HEK293 (cell line): ENCODE results near the gene SCRN1.

Experiments
- CTCF ChIA-PET: fragments of 350-600 bp; formaldehyde crosslinking; extraction: SDS; loops from one replicate; lab custom pipeline; 2021; ENCODE audit warnings: antibody characterized with exemption; lab: Yijun Ruan, JAX
- POLR2A ChIA-PET: fragments of 300-600 bp; formaldehyde crosslinking; extraction: SDS; loops from one replicate; lab custom pipeline; 2020; ENCODE audit warnings: antibody characterized with exemption, inconsistent platforms; lab: Yijun Ruan, JAX
- H3K27ac ChIP-seq: fragments of 200-500 bp; sonication (Bioruptor generic); 2 replicates; pipeline ENCODE4 v1.5.1; 2014; ENCODE audit warnings: low read depth, low read length, control low read depth, inconsistent platforms; ENCODE audit errors: extremely low read depth
- H3K36me3 ChIP-seq, 2 experiments: fragments of 200-500 bp in 1 of 2; sonication (Bioruptor generic) in 1 of 2; 1 replicate in 1 of 2; 2 replicates in 1 of 2; pipeline ENCODE4 v1.5.1; 2014 to 2017; ENCODE audit warnings: inconsistent platforms in 2 of 2, low read length in 2 of 2; ENCODE audit not compliant: control insufficient read depth in 2 of 2, insufficient read depth in 1 of 2
- H3K4me1 ChIP-seq: fragments of 200-500 bp; sonication (Bioruptor generic); 2 replicates; pipeline ENCODE4 v1.5.1; 2014; ENCODE audit warnings: mild to moderate bottlenecking, low read length, inconsistent platforms; ENCODE audit not compliant: control insufficient read depth, insufficient read depth
- H3K4me3 ChIP-seq: 2 replicates; pipeline ENCODE4 v1.5.1; 2011; ENCODE audit warnings: low read depth, mild to moderate bottlenecking, control low read depth, low read length, moderate library complexity
- H3K9me3 ChIP-seq: fragments of 200-500 bp; sonication (Bioruptor generic); 2 replicates; pipeline ENCODE4 v1.5.1; 2014; ENCODE audit warnings: low read depth, low read length, inconsistent platforms; ENCODE audit not compliant: control insufficient read depth, insufficient read depth
- GLIS1 ChIP-seq: fragments of 450-650 bp; formaldehyde crosslinking; IDR thresholded peaks from 2 replicates; pipeline ENCODE4 v1.5.1; 2016; ENCODE audit warnings: missing biosample characterization, missing genetic modification characterization
- KLF10 ChIP-seq: fragments of 450-650 bp; IDR thresholded peaks from 2 replicates; pipeline ENCODE4 v1.5.1; 2018; ENCODE audit warnings: missing biosample characterization, mild to moderate bottlenecking, missing genetic modification characterization
- MYNN ChIP-seq: fragments of 450-650 bp; formaldehyde crosslinking; IDR thresholded peaks from 2 replicates; pipeline ENCODE4 v1.5.1; 2016; ENCODE audit warnings: missing biosample characterization, missing genetic modification characterization, borderline replicate concordance
- SCRT2 ChIP-seq: fragments of 450-650 bp; formaldehyde crosslinking; IDR thresholded peaks from 2 replicates; pipeline ENCODE4 v1.5.1; 2016; ENCODE audit warnings: missing biosample characterization, missing genetic modification characterization
- SP3 ChIP-seq: fragments of 450-650 bp; formaldehyde crosslinking; IDR thresholded peaks from 2 replicates; pipeline ENCODE4 v1.5.1; 2016; ENCODE audit warnings: missing biosample characterization, missing genetic modification characterization
- TCF7L2 ChIP-seq: IDR thresholded peaks from 2 replicates; pipeline ENCODE4 v1.6.1; 2011; ENCODE audit warnings: low read depth, mild to moderate bottlenecking, inconsistent platforms, low read length, moderate library complexity, borderline replicate concordance
- YY1 ChIP-seq: fragments of 450-650 bp; formaldehyde crosslinking; IDR thresholded peaks from 2 replicates; pipeline ENCODE4 v1.5.1; 2018; ENCODE audit warnings: missing biosample characterization, missing genetic modification characterization
- ZNF19 ChIP-seq: fragments of 450-650 bp; formaldehyde crosslinking; IDR thresholded peaks from 2 replicates; pipeline ENCODE4; 2016; ENCODE audit warnings: missing biosample characterization, missing genetic modification characterization, low read depth
- ZNF214 ChIP-seq: fragments of 450-650 bp; formaldehyde crosslinking; IDR thresholded peaks from 2 replicates; pipeline ENCODE4 v1.5.1; 2017; ENCODE audit warnings: missing biosample characterization, mild to moderate bottlenecking, missing genetic modification characterization, borderline replicate concordance
- ZNF239 ChIP-seq: fragments of 450-650 bp; formaldehyde crosslinking; IDR thresholded peaks from 2 replicates; pipeline ENCODE4 v1.5.1; 2016; ENCODE audit warnings: missing biosample characterization, missing genetic modification characterization
- ZNF404 ChIP-seq: fragments of 450-650 bp; formaldehyde crosslinking; IDR thresholded peaks from 2 replicates; pipeline ENCODE4 v1.5.1; 2017; ENCODE audit warnings: missing biosample characterization, missing genetic modification characterization
- ZNF423 ChIP-seq: fragments of 450-650 bp; formaldehyde crosslinking; IDR thresholded peaks from 2 replicates; pipeline ENCODE4 v1.5.1; 2016; ENCODE audit warnings: missing biosample characterization, missing genetic modification characterization
- ZNF501 ChIP-seq: fragments of 450-650 bp; formaldehyde crosslinking; IDR thresholded peaks from 2 replicates; pipeline ENCODE4 v1.5.1; 2016; ENCODE audit warnings: missing biosample characterization, missing genetic modification characterization
- ZNF521 ChIP-seq: fragments of 450-650 bp; formaldehyde crosslinking; IDR thresholded peaks from 2 replicates; pipeline ENCODE4 v1.5.1; 2017; ENCODE audit warnings: missing biosample characterization, mild to moderate bottlenecking, missing genetic modification characterization
- ZNF768 ChIP-seq: fragments of 450-650 bp; formaldehyde crosslinking; IDR thresholded peaks from 2 replicates; pipeline ENCODE4 v1.5.1; 2018; ENCODE audit warnings: missing biosample characterization, mild to moderate bottlenecking, missing genetic modification characterization
- TF ChIP-seq, protein P1 (sequence below): fragments of 450-650 bp; formaldehyde crosslinking; IDR thresholded peaks from 2 replicates; pipeline ENCODE4 v1.5.1; 2016; ENCODE audit warnings: missing biosample characterization, missing genetic modification characterization
- TF ChIP-seq, protein P2 (sequence below): fragments of 450-650 bp; formaldehyde crosslinking; IDR thresholded peaks from 2 replicates; pipeline ENCODE4 v1.5.1; 2017; ENCODE audit warnings: missing biosample characterization, missing genetic modification characterization
- TF ChIP-seq, protein P3 (sequence below): fragments of 450-650 bp; formaldehyde crosslinking; IDR thresholded peaks from 2 replicates; pipeline ENCODE4; 2016; ENCODE audit warnings: missing biosample characterization, missing genetic modification characterization
- TF ChIP-seq, protein P4 (sequence below): fragments of 450-650 bp; formaldehyde crosslinking; conservative IDR thresholded peaks from 2 replicates; pipeline ENCODE4 v1.5.1; 2016; ENCODE audit warnings: low read depth, missing biosample characterization, missing genetic modification characterization

The SCRN1 gene

DNA sequence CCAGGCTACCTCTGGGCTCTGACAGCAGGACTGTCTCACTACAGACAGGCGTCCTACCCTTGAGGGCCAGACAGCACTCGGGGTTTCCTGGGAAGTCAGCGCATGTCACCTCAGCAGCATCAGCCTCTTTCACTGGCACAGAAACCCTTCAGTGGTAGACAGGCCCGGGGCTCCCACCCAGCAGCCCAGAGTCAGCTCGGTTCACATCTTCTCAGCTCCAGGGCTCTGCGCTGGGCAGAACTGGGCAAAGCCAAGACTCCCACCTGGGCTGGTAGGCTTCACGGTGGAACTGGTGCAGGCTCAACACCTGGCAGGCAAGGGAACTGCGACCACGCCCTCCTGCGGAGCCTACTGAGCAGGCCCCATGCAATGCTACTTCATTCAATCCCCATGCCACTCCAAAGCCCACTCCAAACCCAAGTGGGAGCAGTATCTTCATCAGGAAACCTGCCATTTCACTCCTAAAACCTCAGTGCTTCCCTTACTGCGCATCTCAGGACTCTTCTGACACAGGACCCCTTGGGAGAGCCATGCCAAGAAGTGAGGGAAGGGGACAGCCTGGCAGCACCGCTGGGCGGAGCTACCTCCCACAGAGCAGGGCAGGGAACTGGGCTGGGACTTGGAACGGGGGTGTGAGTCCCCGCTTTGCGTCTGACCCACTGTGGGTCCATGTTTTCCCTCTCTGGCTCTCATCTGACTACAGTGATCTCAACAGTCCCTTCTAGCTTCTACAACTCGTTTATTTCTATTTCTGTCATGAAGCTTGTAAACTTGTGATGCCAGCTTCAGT lies 60.4 kb downstream of the SCRN1 start (continued):
- TF ChIP-seq ZNF19 (tag by site-specific recombination) = no peak
- TF ChIP-seq, protein P1, sequence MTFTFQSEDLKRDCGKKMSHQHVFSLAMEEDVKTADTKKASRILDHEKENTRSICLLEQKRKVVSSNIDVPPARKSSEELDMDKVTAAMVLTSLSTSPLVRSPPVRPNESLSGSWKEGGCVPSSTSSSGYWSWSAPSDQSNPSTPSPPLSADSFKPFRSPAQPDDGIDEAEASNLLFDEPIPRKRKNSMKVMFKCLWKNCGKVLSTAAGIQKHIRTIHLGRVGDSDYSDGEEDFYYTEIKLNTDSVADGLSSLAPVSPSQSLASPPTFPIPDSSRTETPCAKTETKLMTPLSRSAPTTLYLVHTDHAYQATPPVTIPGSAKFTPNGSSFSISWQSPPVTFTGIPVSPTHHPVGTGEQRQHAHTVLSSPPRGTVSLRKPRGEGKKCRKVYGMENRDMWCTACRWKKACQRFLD (tag by site-specific recombination) = no peak
- TF ChIP-seq, protein P2, sequence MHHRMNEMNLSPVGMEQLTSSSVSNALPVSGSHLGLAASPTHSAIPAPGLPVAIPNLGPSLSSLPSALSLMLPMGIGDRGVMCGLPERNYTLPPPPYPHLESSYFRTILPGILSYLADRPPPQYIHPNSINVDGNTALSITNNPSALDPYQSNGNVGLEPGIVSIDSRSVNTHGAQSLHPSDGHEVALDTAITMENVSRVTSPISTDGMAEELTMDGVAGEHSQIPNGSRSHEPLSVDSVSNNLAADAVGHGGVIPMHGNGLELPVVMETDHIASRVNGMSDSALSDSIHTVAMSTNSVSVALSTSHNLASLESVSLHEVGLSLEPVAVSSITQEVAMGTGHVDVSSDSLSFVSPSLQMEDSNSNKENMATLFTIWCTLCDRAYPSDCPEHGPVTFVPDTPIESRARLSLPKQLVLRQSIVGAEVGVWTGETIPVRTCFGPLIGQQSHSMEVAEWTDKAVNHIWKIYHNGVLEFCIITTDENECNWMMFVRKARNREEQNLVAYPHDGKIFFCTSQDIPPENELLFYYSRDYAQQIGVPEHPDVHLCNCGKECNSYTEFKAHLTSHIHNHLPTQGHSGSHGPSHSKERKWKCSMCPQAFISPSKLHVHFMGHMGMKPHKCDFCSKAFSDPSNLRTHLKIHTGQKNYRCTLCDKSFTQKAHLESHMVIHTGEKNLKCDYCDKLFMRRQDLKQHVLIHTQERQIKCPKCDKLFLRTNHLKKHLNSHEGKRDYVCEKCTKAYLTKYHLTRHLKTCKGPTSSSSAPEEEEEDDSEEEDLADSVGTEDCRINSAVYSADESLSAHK = no peak

DNA sequence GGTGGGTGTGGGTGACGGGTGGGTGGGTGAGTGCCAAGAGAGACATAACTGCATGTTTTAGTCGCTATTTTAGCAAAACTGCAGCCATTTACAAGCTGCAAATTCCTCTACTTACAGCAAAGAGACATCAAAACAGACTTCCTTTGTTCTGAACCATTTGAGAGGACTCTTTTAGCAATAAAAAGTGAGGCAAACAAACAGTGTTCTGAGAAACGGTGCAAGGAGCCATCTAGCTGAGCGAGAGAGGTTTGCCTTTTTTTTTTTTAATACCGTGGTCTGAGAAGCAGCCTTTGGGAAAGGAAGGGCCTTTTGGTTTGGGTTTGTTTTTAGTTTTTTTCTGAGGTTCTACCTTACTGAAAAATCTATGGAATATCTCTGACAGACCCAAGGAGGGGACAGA lies 62.9 kb downstream of the SCRN1 start:
- no peaks in the 10 kb centered on the region for H3K4me1 ChIP-seq
- H3K27ac ChIP-seq = no peak overlapping the region
- POLR2A ChIA-PET = interaction anchor here (0.7 kb wide), 1 partner anchor 159 kb away, joined by 3 read pairs; no protein-coding TSS in a partner anchor
- CTCF ChIA-PET = interaction anchor here (0.7 kb wide), 1 partner anchor 43 kb away, joined by 3 read pairs; no protein-coding TSS in a partner anchor
- H3K9me3 ChIP-seq = no peaks in the 10 kb centered on the region
- H3K36me3 ChIP-seq = peaks cover 0 to 66% of the 10 kb centered on the region in 2 experiments
- TF ChIP-seq, protein P3, sequence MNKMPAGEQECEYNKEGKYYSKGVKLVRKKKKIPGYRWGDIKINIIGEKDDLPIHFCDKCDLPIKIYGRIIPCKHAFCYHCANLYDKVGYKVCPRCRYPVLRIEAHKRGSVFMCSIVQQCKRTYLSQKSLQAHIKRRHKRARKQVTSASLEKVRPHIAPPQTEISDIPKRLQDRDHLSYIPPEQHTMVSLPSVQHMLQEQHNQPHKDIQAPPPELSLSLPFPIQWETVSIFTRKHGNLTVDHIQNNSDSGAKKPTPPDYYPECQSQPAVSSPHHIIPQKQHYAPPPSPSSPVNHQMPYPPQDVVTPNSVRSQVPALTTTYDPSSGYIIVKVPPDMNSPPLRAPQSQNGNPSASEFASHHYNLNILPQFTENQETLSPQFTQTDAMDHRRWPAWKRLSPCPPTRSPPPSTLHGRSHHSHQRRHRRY (tag by site-specific recombination) = no peak
- TF ChIP-seq SCRT2 (tag by site-specific recombination) = no peak
- no peak for TF ChIP-seq GLIS1
- TF ChIP-seq, protein P4, sequence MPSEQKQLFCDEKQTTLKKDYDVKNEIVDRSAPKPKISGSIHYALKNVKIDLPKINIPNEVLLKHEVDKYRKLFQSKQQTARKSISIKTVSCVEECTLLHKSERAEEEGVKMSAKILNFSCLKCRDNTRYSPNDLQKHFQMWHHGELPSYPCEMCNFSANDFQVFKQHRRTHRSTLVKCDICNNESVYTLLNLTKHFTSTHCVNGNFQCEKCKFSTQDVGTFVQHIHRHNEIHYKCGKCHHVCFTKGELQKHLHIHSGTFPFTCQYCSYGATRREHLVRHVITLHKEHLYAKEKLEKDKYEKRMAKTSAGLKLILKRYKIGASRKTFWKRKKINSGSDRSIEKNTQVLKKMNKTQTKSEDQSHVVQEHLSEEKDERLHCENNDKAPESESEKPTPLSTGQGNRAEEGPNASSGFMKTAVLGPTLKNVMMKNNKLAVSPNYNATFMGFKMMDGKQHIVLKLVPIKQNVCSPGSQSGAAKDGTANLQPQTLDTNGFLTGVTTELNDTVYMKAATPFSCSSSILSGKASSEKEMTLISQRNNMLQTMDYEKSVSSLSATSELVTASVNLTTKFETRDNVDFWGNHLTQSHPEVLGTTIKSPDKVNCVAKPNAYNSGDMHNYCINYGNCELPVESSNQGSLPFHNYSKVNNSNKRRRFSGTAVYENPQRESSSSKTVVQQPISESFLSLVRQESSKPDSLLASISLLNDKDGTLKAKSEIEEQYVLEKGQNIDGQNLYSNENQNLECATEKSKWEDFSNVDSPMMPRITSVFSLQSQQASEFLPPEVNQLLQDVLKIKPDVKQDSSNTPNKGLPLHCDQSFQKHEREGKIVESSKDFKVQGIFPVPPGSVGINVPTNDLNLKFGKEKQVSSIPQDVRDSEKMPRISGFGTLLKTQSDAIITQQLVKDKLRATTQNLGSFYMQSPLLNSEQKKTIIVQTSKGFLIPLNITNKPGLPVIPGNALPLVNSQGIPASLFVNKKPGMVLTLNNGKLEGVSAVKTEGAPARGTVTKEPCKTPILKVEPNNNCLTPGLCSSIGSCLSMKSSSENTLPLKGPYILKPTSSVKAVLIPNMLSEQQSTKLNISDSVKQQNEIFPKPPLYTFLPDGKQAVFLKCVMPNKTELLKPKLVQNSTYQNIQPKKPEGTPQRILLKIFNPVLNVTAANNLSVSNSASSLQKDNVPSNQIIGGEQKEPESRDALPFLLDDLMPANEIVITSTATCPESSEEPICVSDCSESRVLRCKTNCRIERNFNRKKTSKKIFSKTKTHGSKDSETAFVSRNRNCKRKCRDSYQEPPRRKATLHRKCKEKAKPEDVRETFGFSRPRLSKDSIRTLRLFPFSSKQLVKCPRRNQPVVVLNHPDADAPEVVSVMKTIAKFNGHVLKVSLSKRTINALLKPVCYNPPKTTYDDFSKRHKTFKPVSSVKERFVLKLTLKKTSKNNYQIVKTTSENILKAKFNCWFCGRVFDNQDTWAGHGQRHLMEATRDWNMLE (tag by site-specific recombination) = no peak
- TF ChIP-seq ZNF214 (tag by site-specific recombination) = no peak
- TF ChIP-seq ZNF768 (tag by site-specific recombination) = no peak
- TF ChIP-seq, all 188 proteins: peak for 0
- no peak overlapping the region for H3K4me3 ChIP-seq

DNA sequence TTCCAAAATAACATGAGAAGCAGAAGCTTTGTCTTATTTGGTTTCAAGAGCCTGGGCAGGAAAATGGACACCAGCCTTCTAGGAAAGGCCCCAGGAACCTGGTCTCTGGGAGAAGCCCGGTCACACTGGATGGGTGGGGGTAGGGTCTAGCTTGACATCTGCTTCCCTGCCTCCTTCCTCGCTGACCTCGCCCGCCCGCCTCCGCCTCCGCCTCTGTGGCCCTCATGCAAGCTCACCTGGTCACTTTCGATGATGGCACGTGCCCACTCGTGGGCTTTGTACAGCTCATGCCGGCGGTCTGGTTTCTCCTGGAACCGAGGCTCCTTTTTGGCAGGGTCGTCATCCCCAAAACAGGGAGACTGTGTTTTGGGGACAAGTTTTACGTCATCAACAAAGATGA lies 63.4 kb downstream of the SCRN1 start:
- ChIA-PET CTCF (interaction anchor here (0.7 to 1.6 kb wide), 2 partner anchors 43 to 176 kb away, joined by 3 to 7 read pairs; no protein-coding TSS in a partner anchor), POLR2A (interaction anchor here (0.7 kb wide), 2 partner anchors 159 to 314 kb away, joined by 3 to 4 read pairs; no protein-coding TSS in a partner anchor)
- TF ChIP-seq ZNF501 (tag by site-specific recombination) (no peak), TCF7L2 (no peak), ZNF404 (tag by site-specific recombination) (no peak), MYNN (tag by site-specific recombination) (no peak), ZNF239 (no peak), ZNF521 (no peak), YY1 (tag by site-specific recombination) (no peak), ZNF768 (tag by site-specific recombination) (no peak), ZNF423 (no peak), KLF10 (tag by site-specific recombination) (no peak), SP3 (no peak)
- no peaks in the 10 kb centered on the region for H3K4me1 ChIP-seq
- no peak overlapping the region for H3K27ac ChIP-seq
- H3K36me3 ChIP-seq = peaks cover 0 to 62% of the 10 kb centered on the region in 2 experiments
- no peaks in the 10 kb centered on the region for H3K9me3 ChIP-seq
- H3K4me3 ChIP-seq = no peak overlapping the region
